Tibial nerve (tissue), 4 donors: ENCODE results near the gene ST8SIA5.

Experiments
- EP300 ChIP-seq, 2 donors: sonication (generic); formaldehyde crosslinking; IDR thresholded peaks; one replicate each; pipeline ENCODE4 v1.6.1; 2017; ENCODE audit warnings: antibody characterized with exemption in 2 of 2, mild to moderate bottlenecking in 1 of 2
- POLR2A ChIP-seq, 2 donors: fragments of 450-650 bp; IDR thresholded peaks; one replicate each; pipeline ENCODE4 v1.6.1; 2017; ENCODE audit warnings: antibody characterized with exemption in 2 of 2, mild to moderate bottlenecking in 2 of 2, moderate library complexity in 2 of 2
- TF ChIP-seq, protein P1 (sequence below), 5 experiments: fragments of 200-600 bp in 3 of 5; fragments of 450-650 bp in 2 of 5; sonication (generic) in 3 of 5; IDR thresholded peaks; one replicate each; pipeline ENCODE4 v1.5.1; 2016 to 2019; ENCODE audit warnings: antibody characterized with exemption in 5 of 5, mild to moderate bottlenecking in 3 of 5, moderate library complexity in 2 of 5

DNA sequence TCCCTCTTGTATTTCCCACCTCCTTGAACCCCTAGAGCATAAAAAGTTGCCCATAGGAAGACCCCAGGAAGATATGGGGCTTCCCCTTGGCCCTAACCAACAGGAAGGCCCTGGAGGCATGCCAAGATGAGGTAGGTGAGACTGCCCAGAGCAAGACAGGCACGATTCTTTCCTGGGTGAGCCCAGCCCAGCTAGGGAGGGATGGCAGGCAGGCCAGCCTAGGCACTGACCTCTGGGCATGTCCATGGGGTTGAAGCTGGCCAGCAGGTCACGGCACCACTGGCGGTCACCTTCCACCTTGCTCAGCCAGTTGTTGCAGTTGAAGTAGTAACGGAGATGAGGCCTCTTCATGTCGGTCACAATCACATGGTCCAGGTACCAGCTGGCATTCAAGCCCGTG lies 117.5 kb downstream of the ST8SIA5 start:
- TF ChIP-seq, protein P1, sequence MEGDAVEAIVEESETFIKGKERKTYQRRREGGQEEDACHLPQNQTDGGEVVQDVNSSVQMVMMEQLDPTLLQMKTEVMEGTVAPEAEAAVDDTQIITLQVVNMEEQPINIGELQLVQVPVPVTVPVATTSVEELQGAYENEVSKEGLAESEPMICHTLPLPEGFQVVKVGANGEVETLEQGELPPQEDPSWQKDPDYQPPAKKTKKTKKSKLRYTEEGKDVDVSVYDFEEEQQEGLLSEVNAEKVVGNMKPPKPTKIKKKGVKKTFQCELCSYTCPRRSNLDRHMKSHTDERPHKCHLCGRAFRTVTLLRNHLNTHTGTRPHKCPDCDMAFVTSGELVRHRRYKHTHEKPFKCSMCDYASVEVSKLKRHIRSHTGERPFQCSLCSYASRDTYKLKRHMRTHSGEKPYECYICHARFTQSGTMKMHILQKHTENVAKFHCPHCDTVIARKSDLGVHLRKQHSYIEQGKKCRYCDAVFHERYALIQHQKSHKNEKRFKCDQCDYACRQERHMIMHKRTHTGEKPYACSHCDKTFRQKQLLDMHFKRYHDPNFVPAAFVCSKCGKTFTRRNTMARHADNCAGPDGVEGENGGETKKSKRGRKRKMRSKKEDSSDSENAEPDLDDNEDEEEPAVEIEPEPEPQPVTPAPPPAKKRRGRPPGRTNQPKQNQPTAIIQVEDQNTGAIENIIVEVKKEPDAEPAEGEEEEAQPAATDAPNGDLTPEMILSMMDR (IDR thresholded peaks at IDR 0.05): no peak
- no peak for TF ChIP-seq POLR2A (IDR thresholded peaks at IDR 0.05)
- TF ChIP-seq EP300 (IDR thresholded peaks at IDR 0.05): no peak
